GM21515 (cell line): ENCODE results near the gene THOC6.

Experiments used
- ATAC-seq: cut with Tn5 transposase; IDR thresholded peaks from one replicate; pipeline ENCODE4 v1.9.1; 2021; ENCODE audit not compliant: unreplicated experiment

The THOC6 gene

DNA sequence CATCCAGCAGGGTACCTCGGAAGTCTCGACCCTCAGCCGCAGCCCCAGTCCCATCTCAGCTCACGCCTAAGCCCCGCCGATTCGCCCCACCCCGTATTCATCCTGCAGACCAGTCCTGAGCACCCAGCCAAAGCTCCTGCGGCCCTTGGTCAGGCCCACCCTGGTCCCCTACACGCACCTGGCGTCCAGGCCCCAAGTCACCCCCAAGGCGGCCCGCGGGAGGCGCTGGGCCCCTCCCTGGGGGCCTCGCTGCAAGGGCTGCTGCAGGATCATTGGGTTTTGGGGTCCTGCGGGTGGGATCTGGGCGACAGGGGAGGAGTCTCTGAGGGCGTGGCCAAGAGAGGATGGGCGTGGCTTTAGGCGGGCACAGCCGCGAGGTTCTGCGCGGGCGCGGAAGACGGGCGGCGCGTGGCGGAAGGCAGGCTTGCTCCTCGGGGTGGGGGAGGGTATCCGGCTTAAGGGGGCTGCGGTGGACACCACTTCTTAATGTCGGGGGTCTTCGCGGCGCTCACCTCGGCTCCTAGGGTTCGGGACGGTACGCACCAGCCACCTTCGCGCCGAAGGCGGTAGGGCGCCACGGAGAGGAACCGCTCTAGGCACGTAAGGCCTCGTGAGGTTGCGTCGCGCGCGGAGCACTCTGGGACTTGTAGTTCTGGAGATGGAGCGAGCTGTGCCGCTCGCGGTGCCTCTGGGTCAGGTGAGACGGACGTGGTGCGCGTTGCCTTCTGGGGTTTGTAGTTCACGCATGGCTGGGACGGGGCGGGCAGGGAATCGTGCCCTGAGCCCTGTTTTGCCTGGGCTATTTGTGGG, at the start of gene THOC6, which contains the start of gene HCFC1R1:
TSS of gene THOC6 (plus strand) at position 367 of the 810 bp plus-strand sequence. CDS start at position 659, 292 bp downstream.
TSS of gene HCFC1R1 (minus strand) at position 274 of the 810 bp plus-strand sequence. CDS start at position 273, 1 bp downstream.
- peak; percentile 71 for ATAC-seq

DNA sequence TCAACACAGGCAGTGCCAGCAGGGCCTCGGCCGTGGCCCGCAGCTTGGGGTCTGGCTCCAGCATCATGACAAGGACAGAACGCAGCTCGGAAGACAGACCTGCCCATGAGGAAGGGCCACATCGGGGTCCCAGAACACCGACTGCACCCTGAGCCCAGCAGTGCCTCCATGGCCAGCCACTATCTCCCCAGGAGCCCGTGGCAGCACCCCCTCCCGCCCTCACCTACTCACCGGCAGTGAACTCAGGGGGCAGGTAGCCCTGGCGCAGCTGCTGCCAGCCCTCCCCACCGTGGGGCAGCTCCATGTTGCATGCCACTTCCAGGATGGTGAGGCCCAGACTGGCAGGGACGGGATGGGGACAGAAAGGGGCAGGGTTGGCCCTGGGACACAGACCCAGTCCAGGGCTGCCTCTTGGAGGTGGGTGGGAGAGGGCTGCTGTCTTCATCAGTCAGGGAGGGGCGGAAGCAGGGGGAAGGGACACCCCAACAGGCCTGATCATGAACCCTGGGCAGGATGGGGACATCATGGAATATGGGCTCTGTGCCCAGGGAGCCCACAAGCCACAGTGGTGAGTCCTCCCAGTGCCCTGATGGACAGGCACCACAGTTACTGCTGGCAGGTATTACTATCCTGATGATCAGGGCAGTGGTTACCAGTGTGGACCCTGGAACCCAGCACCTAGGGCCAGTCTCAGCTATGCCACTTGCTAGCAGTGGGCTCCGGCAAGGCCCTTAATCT, 49.3 kb upstream of the THOC6 start:
- ATAC-seq, result no peak

DNA sequence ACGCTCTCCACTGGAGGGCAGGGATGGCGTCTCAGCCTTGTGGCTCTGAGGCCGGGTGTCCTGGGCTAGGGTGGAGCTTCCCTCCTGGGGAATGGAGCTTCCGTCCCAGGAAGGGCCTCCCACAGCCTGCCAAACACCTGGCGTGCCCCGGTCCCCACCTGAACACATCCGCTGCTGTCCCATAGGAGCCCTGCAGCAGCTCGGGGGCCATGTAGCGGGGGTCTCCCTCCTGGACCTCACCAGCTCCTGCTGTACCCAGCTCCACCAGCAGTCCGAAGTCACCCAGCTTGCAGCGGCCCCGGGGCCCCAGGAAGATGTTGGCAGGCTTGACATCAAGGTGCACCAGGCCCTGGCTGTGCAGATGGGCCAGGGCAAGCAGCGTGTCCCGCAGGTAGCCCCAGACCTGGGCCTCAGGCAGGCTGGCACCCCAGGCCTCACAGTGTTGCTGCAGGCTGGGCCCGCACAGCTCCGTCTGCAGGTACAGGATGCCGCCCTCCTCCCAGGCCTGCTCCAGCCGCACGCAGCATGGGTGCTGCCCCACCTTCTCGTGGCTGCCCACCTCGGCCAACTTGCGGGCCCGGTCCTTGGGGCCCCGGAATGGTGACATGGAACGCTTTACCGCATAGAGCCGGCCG, 48.6 kb upstream of the THOC6 start:
- ATAC-seq, result no peak

DNA sequence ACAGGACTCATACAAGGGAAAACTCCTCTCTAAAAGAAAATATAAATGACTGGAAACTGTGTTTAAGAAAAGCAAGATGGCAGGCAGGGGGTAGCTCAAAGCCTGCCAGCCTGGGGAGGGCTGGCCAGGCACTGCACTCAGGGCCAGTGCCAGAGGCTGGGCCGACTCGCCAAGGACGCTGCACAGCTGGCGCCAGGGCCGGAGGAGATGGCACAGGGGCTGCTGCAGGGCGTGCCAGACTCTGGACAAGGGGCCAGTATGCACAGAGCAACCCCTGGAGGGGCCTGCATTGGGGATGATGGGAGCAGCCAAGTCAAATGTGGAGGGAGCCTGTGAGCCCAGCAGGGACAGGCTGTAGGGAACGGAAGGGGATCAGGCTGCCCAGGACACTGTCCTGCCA, 47.6 kb upstream of the THOC6 start:
- no peak for ATAC-seq

DNA sequence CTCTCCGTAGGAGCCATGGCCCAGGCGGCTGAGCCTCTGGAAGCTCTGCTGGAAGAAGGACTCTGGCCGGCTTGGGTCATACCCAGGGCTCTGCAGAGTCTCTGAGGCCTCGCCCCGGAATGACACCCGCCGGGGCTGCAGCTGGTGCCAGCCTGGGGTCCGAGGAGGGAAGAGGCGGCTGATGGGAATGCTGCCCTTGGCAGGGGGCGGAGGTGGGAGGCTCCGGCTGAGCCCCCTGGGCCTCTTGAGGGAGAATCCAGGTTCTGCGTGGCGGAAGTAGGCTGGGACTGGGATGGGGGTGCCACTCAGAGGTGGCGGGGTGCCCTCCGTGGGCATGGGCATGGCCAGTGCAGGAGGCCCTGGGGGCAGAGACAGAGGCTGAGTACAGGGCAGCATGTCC, 47.2 kb upstream of the THOC6 start:
- no peak for ATAC-seq

DNA sequence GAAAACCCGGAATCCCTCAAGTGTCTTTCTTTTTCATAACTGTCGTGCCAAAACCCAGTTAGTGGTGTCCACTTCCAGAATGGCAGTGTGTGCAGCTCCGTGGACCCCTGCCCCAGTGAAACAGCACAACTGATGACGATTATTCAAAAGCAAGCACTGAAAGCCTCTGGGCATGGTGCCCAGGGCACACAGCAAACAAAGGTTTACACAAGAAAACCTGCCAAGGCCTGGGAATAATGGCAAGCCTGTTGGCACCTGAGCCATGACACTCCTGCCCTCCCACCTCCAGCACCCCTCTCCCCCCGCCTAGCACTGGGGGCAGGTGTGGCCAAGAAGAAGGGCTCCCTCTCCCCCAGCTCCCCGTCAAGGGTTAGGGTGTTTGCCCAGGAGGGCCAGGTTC, 46.4 kb upstream of the THOC6 start:
- ATAC-seq, result no peak

DNA sequence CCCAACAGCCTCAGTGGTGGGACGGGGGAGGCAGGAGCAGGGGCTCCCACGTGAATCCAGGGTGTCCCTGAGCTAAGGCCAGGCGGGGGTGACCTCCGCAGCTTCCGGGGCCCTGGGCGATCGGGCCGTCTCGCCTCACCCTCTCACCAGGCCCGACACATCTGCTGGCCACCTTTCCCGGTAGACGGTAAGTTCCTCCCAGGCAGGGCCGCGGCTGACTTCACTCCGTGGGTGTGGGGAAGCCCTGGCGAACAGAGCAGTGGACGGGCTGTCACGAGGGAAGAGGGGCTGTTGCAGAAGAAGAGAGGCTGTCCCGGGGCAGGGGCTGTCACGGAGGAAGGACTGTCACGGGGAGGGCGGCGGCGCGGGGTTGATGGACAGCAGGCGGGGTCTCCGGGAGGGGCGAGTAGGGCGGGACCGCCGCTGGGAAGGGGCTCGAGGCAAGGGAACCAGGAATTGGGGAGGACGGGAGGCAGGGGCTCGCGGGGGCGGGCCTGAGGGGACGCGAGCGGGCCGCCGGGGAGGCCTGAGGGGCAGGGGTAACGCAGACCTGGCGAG, 44.1 kb upstream of the THOC6 start:
- no peak for ATAC-seq

DNA sequence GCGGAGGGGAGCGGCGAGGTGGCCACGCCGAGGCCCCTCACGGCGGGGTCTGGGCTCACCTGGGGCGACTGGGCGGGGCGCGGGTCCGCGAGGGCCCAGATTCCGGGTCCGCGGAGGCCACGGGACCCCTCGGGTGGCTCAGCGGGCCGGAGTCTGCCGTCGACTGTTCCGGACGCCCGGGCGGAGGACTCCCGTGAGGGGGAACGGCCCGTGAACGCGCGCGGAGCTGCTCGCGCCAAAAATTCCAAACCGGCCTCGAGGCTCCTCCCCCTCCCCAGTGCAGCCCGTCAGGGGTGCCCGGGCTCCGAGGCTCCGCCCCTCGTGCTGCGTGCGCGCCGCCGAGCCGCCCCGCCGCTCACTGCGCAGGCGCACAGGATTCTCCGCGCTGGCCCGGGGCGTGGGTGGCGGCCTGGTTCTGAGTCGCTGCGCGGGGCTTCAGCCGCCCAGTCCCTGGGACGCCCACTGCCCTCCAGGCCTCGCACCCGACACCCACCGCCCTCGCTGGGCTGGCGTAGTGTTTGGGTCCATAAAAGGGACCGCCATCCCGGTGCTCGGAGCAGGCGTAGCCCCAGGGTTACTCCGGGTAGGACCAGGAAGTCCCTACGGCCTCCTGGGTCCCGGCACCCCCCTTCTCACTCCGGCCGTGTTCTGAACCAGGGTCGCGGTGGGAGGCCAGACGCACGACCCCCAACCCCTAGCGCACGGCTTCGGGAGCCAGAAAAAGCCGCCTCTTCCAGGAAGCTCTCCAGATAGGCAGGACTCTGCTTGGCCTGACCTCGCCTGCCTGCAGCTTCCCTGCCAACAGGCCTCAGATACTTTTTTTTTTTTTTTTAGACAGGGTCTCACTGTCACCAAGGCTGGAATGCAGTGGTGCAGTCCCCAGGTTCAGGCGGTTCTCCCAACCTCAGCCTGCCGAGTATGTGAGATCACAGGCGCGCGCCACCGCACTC, 43.3 kb upstream of the THOC6 start, which contains the start of gene PKMYT1:
TSS of gene PKMYT1 (minus strand) at position 220 of the 950 bp plus-strand sequence. CDS start 789 bp downstream, outside the sequence.
- ATAC-seq, result peak; percentile 68

DNA sequence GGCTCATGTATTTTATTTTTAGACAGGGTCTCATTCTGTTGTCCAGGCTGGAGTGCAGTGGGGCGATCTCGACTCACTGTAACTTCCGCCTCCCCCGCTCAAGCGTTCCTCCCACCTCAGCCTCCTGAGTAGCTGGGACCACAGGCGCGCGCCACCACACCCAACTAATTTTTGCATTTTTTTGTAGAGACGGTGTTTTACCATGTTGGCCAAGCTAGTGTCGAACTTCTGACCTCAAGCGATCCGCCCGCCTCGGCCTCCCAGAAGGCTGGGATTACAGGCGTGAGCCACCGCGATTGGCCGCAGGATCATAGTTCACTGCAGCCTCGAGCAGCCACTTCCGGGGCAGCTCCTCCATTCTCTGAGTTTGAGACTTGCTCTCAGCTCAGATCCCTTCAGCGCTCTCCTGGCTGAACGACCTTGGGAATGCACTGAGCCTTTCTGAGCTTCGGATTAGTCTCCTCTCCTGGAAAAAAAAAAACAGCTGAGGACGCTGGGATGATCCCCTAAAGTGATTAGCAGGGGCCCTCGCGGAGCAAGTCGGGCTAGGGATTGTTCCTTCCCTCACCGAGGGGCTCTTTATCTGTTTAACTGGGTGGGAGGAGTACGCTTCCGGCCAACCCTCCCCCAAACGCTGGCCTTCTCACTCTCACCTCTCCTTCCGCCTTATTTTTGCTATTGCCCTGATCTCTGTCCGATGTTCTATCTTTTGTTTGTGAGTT, 42.5 kb upstream of the THOC6 start:
- no peak for ATAC-seq

DNA sequence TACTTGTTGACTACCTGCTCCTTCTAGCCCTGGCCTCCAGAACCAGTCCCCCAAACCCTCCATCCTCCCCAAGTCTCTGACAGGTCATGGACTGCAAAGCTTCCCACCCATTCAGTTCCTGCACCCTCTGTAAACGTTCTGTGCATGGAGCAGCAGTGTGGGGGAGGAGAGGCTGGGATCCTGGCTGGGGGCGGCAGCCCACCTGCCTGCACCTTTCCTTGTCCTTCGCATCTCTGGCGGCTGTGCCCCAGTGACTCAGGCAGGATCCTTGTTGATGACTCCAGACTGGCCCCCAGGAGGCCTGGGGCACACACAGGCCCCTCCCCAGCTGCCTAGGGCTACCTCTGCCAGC, 42.0 kb upstream of the THOC6 start:
- ATAC-seq, result no peak

DNA sequence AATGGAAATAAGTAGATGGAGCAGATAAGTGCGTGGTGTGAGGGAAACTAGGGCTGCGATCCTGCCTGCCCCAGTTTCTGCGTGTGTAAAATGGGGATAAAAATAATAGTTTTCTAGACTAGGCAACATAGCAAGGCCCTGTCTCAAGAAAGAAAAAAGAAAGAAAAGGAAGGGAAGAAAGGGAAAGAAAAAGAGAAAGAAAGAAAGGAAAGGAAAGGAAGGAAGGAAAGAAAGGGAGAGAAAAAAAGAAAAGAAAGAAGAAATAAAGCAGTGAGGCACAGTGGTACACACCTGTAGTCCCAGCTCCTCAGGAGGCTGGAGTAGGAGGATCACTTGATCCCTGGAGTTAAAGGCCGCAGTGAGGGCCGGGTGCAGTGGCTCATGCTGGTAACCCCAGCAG, 41.4 kb upstream of the THOC6 start:
- no peak for ATAC-seq

DNA sequence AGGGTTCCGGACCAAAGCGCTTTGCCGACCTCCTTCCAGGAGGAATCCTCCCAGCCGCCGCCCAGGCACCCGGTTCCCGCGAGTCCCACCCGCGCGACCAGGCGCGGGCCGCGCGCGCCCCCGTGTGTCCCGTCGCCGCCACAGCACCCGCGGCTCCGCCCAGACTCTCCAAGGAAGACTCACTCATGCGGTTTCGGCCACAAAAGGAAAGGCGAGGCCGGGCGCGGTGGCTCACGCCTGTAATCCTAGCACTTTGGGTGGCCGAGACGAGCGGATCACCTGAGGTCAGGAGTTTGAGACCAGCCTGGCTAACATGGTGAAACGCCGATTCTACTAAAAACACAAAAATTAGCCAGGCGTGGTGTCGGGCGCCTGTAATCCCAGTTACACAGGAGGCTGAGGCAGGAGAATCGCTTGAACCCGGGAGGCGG, 40.1 kb upstream of the THOC6 start:
- ATAC-seq, result no peak

DNA sequence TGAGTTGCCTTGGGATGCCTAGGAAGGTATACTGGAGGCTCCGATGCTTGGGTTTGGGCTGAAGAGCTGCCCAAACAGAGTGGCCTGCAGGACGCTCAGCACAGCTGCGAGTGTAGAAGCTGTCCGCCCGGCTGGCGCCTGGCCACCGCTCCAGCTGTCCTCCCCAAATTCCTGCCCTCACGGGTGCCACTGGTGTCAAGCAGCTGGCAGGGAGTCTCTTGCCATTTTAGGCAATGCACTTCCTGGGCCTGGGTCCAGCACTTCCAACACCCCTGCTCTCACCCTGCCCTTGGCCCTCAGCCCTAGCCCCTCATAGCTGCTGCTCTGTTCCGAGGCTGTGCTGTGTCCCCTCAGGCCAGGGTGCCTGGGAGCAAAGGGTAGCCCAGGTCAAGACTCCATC, 38.4 kb upstream of the THOC6 start:
- no peak for ATAC-seq

DNA sequence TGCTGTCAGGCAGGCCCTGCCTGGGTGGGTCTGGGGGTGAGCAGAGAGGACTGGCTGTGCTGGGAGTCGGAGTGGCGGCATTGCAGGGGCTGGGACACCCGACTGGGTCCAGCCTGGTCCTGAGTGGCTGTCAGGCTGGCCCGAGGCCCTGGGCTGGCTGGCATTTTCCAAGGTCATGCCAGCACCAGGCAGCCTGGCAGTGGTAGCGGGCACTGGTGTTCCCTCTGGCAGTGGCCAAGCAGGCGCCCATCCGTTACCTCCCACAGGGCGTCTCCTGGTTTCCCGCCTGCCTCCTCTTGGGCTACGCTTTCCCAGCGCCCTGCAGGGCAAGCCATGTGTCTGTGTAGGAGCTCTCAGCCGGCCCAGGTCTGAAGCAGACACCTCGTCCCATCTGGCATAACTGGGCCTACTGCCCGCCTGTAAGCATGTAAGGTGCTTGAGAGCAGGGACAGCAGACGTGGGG, 37.9 kb upstream of the THOC6 start:
- no peak for ATAC-seq

DNA sequence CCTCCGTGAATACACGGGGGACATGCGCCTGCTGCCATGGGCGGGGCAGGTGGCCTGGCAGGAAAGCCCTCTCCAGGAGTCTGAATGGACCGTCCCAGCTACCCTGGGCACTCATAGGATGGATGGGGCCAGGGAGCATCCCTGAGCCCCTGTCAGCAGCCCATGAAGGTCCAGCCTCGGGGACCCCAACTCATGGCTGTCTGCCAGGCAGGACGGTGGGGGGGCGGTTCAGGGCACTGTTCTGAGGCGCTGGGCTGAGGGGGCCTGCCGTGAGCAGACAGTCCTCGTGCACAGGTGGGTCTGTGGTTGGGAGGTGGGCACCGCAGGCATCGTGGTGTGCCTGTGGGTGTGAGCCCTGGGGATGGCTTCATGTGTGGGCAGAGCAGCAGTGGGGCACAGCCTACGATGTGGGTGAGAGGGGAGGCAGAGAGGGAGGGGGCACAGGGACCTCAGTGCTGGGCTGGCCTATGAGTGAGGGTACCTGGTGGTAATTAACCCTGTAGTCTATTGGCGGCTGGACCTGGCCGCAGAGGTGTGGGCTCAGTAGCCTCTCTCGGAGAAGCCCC, 37.1 kb upstream of the THOC6 start:
- no peak for ATAC-seq

DNA sequence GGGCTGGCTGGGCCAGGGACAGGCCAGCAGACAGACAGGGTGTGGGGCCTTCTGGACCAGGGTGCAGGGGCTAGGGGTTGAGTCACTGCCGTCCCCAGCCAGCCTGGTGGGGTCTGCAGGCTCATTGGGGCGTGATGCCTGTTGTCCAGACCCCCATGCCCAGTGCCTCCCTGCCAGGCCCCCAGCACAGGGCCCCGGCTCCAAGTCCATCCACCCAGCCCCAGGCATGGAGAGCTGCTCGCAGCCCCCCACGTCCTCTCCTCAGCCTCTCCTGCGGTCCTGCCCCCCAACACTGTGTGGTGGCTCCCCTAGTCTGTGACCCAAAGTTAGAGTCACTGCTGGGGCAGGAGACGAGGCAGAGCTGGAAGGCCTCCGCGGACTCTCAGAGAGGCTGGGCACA, 36.5 kb upstream of the THOC6 start:
- ATAC-seq, result no peak

DNA sequence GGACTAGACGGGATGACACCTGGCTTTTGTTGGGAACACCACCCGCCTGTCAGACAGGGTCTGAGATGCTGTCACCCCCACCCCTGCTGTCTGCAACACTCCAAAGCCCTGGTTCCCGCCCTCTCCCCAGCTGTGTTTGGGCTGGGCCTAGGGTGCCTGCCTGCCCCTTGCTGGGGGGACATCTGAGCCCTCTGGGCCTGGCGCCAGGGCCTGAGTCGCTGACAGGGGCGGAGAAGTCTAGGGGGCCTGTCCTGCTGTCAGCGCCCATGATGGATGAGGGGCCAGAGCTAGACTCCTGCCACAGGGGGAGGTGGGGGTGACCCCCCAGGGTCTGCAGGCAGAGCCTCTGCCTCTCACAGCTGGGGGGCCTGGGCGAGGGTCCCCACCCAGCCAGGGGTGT, 36.0 kb upstream of the THOC6 start:
- ATAC-seq, result no peak

DNA sequence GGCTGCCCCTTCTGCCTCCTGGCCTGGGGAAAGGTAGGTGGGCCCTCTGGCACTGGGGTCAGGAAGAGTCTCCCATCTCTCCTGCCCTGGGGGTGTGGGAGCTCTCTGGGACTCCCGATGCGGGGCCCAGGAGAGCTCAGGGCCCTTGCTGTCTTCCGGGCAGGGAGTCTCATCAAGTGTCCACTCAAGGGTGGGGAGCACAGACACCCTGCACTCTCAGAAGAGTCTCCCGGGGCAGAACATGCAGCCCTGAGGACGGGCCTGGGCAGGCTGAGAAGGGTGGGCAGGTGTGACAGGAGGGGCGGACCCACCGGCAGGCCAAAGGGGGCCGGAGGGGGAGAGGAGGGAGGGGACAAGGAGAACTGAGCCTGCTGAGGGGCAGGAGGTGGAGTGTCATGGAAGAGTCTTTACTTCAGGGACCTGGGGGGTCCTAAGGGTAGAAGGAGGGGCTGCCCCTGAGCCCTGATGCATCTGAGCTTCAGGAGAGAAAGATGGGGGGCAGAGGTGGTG, 35.2 kb upstream of the THOC6 start:
- no peak for ATAC-seq

DNA sequence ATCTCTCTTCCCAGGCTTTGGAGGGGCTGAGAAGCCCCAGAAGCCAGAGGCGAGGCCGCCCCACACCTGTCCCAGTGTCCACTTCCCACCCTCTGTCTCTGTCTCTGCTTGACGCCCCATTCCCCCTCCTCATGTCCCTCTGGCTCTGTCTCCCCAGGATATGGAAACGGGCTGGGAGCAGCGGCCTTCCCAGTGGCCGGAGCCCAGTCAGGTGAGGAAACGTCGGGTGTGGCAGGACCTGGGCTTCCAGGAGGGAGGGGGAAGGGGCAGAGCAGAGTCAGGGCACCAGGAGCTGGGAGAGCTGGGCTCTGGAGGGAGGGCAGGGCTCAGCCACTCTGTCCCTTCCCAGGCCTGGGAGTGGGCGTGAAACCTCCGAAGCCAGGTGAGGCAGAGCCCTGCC, 32.9 kb upstream of the THOC6 start:
- ATAC-seq, result no peak
